Heart left ventricle (tissue), 16 donors: ENCODE data around the gene RASD2. TPM values are rescaled to one million over a fixed set of nuclear protein-coding genes. Genes with fewer than 3 reads are reported as not detected.

Experiments used
- ATAC-seq, 4 donors: fragments of 200-7000 bp; cut with Tn5 transposase; one replicate each; pipeline ENCODE4 v1.9.1; 2020 to 2022; ENCODE audit warnings: moderate library complexity in 4 of 4, mild to moderate bottlenecking in 3 of 4, moderate number of reproducible peaks in 1 of 4
- DNase-seq, 5 donors: peaks; one replicate each; pipeline ENCODE4 v3.0.0-alpha.2; 2020
- H3K27ac ChIP-seq, 12 donors: fragments of 200-600 bp; sonication (generic) in 4 of 12; one replicate each; pipeline versions ENCODE4 v1.5.0 to v1.8.0; 2016 to 2022; ENCODE audit warnings: mild to moderate bottlenecking in 2 of 12
- H3K27me3 ChIP-seq, 9 donors: fragments of 200-600 bp; sonication (generic) in 2 of 9; one replicate each; pipeline versions ENCODE4 v1.5.1 to v1.8.0; 2016 to 2022; ENCODE audit warnings: mild to moderate bottlenecking in 3 of 9
- H3K36me3 ChIP-seq, 9 donors: fragments of 200-600 bp; sonication (generic) in 2 of 9; one replicate each; pipeline versions ENCODE4 v1.5.0 to v1.8.0; 2018 to 2022; ENCODE audit warnings: mild to moderate bottlenecking in 2 of 9
- H3K4me1 ChIP-seq, 12 donors: fragments of 200-600 bp; sonication (generic) in 4 of 12; one replicate each; pipeline versions ENCODE4 v1.5.0 to v1.8.0; 2016 to 2022; ENCODE audit warnings: mild to moderate bottlenecking in 3 of 12
- H3K4me3 ChIP-seq, 12 donors: fragments of 200-600 bp; sonication (generic) in 4 of 12; one replicate each; pipeline versions ENCODE4 v1.5.0 to v1.8.0; 2017 to 2022; ENCODE audit warnings: mild to moderate bottlenecking in 9 of 12, moderate library complexity in 4 of 12
- H3K9me3 ChIP-seq, 12 donors: fragments of 200-600 bp; sonication (generic) in 4 of 12; one replicate each; pipeline versions ENCODE4 v1.5.0 to v1.8.0; 2016 to 2022; ENCODE audit warnings: mild to moderate bottlenecking in 1 of 12
- POLR2A ChIP-seq, 2 donors: fragments of 450-650 bp; IDR thresholded peaks; one replicate each; pipeline ENCODE4 v1.6.1; 2017; ENCODE audit warnings: antibody characterized with exemption in 2 of 2, mild to moderate bottlenecking in 2 of 2, moderate library complexity in 2 of 2
- WGBS, 4 donors: extraction: QIAGEN DNeasy Blood & Tissue Kit in 2 of 4; methylation state at CpG; one replicate each; pipeline versions ENCODE4 v1.1.5 to v1.1.7; 2013 to 2018; 5-methylcytosine and 5-hydroxymethylcytosine counted together
- intact Hi-C, 10 donors: fragments of 100-400 bp; cut with DNase I; formaldehyde crosslinking; loops; one replicate each; pipeline versions ENCODE4 v1.11.1 to v1.14.2; 2022
- polyA plus RNA-seq, 2 donors: library from polyadenylated mRNA; stranded (reverse); fragments of 200-250 nt; gene quantifications; one replicate each; pipeline ENCODE4 v1.2.3, GENCODE V29; 2013
- total RNA-seq, 9 donors: library from RNA; depleted of rRNA in 2 of 9; stranded (reverse); fragments of >200 nt in 2 of 9; fragmentation: NEBNext Ultra II Directional in 3 of 9; extraction: Animal tissue kit (Norgen Biotek cat#: 25700) in 3 of 9; gene quantifications; one replicate each; pipeline versions ENCODE4 v1.1.0 to v1.2.4, GENCODE V29; 2016 to 2023
- TF ChIP-seq, protein P1 (sequence below), 12 donors: fragments of 200-600 bp; sonication (generic) in 4 of 12; IDR thresholded peaks; one replicate each; pipeline versions ENCODE4 v1.5.0 to v1.8.0; 2018 to 2022; ENCODE audit warnings: antibody characterized with exemption in 12 of 12, mild to moderate bottlenecking in 5 of 12
- donor health status: ischemic (EF 13 %, LVEDD 7.1; RV severe dilation, severe dysfunction).
- donor health status: healthy with polysubstance abuse.
- donor health status: DM: no; HTN: yes; CAD: no.
- donor health status: DM: no; HTN: no; CAD: no.
- donor health status: ischemic (EF 25% LVEDD 6.9; RV normal size, moderate dysfunction).
- donor health status: ischemic (EF 25% LVEDD 5.7; RV mildly dilated, moderate dysfunction).
- donor health status: healthy.
- donor health status: DM: yes; HTN: yes; CAD: no.
- donor health status: ischemic (EF 35%, LVEDD 5.7; RV mildly dilated, moderate dysfunction).
- donor health status: nonischemic (EF 11% LVEDD 7.7; RV severe dilation, severe dysfunction).
- donor health status: DM: yes; HTN: yes; CAD: no.
- donor health status: PGD.
- donor health status: ischemic (EF 29% LVEDD 5.4; RV normal size, mild dysfunction).
- donor health status: nonischemic (EF 23%, LVEDD 6.1; RV moderate dilation, normal function).

The RASD2 gene
- total and polyA plus RNA-seq, 11 donors, result 1.4 to 10.5 (median 5.0) TPM

GRCh38 chr22:35580351-35581022, 39.9 kb downstream of the RASD2 start:
- Histone ChIP-seq H3K27me3 (no peaks in the 10 kb centered on the region), H3K9me3 (no peaks in the 10 kb centered on the region), H3K4me1 (peaks cover 0 to 16% (median 7%) of the 10 kb centered on the region in 12 donors), H3K27ac (peak overlapping the region in 6 of 12 donors; percentile 19 to 57 (median 46)), H3K4me3 (no peak overlapping the region), H3K36me3 (no peaks in the 10 kb centered on the region)
- intact Hi-C loops, result loop anchor here in 3 of 10 donors (5.0 kb wide), 3 partner anchors 128 to 233 kb away; no protein-coding TSS in a partner anchor
- no peak for TF ChIP-seq POLR2A (IDR thresholded peaks at IDR 0.05)
- TF ChIP-seq, protein P1, sequence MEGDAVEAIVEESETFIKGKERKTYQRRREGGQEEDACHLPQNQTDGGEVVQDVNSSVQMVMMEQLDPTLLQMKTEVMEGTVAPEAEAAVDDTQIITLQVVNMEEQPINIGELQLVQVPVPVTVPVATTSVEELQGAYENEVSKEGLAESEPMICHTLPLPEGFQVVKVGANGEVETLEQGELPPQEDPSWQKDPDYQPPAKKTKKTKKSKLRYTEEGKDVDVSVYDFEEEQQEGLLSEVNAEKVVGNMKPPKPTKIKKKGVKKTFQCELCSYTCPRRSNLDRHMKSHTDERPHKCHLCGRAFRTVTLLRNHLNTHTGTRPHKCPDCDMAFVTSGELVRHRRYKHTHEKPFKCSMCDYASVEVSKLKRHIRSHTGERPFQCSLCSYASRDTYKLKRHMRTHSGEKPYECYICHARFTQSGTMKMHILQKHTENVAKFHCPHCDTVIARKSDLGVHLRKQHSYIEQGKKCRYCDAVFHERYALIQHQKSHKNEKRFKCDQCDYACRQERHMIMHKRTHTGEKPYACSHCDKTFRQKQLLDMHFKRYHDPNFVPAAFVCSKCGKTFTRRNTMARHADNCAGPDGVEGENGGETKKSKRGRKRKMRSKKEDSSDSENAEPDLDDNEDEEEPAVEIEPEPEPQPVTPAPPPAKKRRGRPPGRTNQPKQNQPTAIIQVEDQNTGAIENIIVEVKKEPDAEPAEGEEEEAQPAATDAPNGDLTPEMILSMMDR (IDR thresholded peaks at IDR 0.05), result no peak
- ATAC-seq (peak in 3 of 4 donors; percentile 7 to 31 (median 11)), DNase-seq (peak in 4 of 5 donors; percentile 61 to 75 (median 68))
- 81 to 86% (median 84%) methylated on average over 10 of the region's 10 CpGs for WGBS, 4 donors

- DNase-seq (no peak), ATAC-seq (no peak)
- Histone ChIP-seq H3K27me3 (no peaks in the 10 kb centered on the region), H3K4me3 (no peak overlapping the region), H3K36me3 (no peaks in the 10 kb centered on the region), H3K4me1 (peaks cover 0 to 18% (median 7%) of the 10 kb centered on the region in 12 donors), H3K9me3 (no peaks in the 10 kb centered on the region), H3K27ac (peak overlapping the region in 5 of 12 donors; percentile 2 to 57 (median 41))
- TF ChIP-seq POLR2A (IDR thresholded peaks at IDR 0.05), result no peak
- 86 to 89% (median 87%) methylated on average over 5 of the region's 5 CpGs for WGBS, 4 donors
- intact Hi-C loops, result loop anchor here in 3 of 10 donors (5.0 kb wide), 3 partner anchors 129 to 234 kb away; no protein-coding TSS in a partner anchor
Measured at GRCh38 chr22:35581023-35581413, 40.4 kb downstream of the RASD2 start.

GRCh38 chr22:35582218-35582860, 41.7 kb downstream of the RASD2 start:
- H3K27me3 ChIP-seq, result no peaks in the 10 kb centered on the region
- peak in 3 of 5 donors; percentile 56 to 69 (median 57) for DNase-seq
- H3K27ac ChIP-seq, result peak overlapping the region in 7 of 12 donors; percentile 2 to 64 (median 31)
- 64 to 77% (median 71%) methylated on average over 11 of the region's 11 CpGs for WGBS, 4 donors
- H3K4me1 ChIP-seq, result peaks cover 0 to 24% (median 8%) of the 10 kb centered on the region in 12 donors
- no peaks in the 10 kb centered on the region for H3K36me3 ChIP-seq
- intact Hi-C loops, result loop anchor here in 9 of 10 donors (2.0 to 5.0 kb wide), 7 partner anchors 130 to 235 kb away; no protein-coding TSS in a partner anchor
- TF ChIP-seq, protein P1 (IDR thresholded peaks at IDR 0.05), result no peak
- TF ChIP-seq POLR2A (IDR thresholded peaks at IDR 0.05), result no peak
- no peak overlapping the region for H3K4me3 ChIP-seq
- peak in 1 of 4 donors; percentile 12 for ATAC-seq
- H3K9me3 ChIP-seq, result peaks cover 0 to 5% (median 0%) of the 10 kb centered on the region in 12 donors

DNA sequence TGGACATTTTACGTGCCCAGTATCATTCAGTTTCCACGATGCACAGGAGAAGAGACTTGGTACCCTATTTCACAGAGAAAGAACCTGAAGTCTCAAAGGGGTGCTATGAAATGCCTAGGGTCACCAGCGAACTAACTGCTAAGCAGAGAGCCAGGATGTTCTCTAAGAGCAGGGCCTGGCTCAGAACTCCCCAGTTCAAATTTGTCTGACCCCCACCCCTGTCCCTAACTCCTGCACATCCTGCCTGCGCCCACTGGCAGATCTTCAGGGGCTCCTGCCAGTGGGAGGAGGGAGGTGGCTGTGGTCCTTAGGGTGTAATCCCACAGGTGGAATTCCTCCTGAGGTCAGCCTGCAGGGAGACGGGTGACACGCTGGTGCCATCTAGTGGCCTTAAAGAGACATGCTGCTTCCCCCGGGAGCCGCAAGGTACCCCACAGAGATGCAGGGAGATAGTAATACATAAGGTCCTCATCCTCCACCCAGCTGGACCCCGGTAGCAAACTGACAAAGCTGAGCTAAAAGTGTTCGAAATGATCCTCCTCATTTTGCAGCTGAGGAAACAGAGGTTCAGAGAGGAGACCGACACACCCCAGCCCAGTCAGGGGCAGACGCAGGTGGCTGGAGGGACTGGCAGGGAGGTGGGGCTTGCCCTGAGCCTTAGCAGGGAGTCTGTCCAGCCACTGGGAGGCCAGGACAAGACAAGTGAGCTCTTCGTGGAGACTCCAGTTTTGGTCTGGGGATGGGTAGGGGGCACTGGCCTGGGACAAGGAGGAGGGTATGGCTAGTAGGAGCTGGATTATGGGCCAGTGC, 42.4 kb downstream of the RASD2 start:
- TF ChIP-seq, protein P1 (IDR thresholded peaks at IDR 0.05), result peak; percentile 89 to 97 (median 93)
- no peak for TF ChIP-seq POLR2A (IDR thresholded peaks at IDR 0.05)
- peak overlapping the region in 7 of 12 donors; percentile 3 to 64 (median 29) for H3K27ac ChIP-seq
- ATAC-seq (peak in 1 of 4 donors; percentile 16), DNase-seq (peak in 4 of 5 donors; percentile 47 to 68 (median 63))
- H3K27me3 ChIP-seq, result no peaks in the 10 kb centered on the region
- intact Hi-C loops, result loop anchor here (1.0 to 5.0 kb wide), 11 partner anchors 131 to 236 kb away; no protein-coding TSS in a partner anchor
- H3K4me1 ChIP-seq, result peaks cover 0 to 29% (median 11%) of the 10 kb centered on the region in 12 donors
- H3K36me3 ChIP-seq, result no peaks in the 10 kb centered on the region
- no peak overlapping the region for H3K4me3 ChIP-seq
- WGBS, 4 donors, result 25 to 29% (median 27%) methylated on average over 12 to 13 of the region's 13 CpGs
- peaks cover 0 to 5% (median 0%) of the 10 kb centered on the region in 12 donors for H3K9me3 ChIP-seq
